Ovary (tissue), 3 donors: ENCODE data around the gene TM9SF4.

Experiments
- CTCF ChIP-seq, 3 donors: fragments of 450-650 bp in 2 of 3; fragments of 200-600 bp in 1 of 3; IDR thresholded peaks; one replicate each; pipeline versions ENCODE4 v1.5.1 to v1.8.0; 2016 to 2022; ENCODE audit warnings: antibody characterized with exemption in 3 of 3, mild to moderate bottlenecking in 1 of 3
- EP300 ChIP-seq: sonication (generic); formaldehyde crosslinking; IDR thresholded peaks from one replicate; pipeline ENCODE4 v1.6.1; 2017; ENCODE audit warnings: antibody characterized with exemption
- POLR2A ChIP-seq: fragments of 450-650 bp; IDR thresholded peaks from one replicate; pipeline ENCODE4 v1.6.1; 2017; ENCODE audit warnings: antibody characterized with exemption, mild to moderate bottlenecking, moderate library complexity
- donor health status: DM: no; HTN: no; CAD: no.

GRCh38 chr20:32070690-32071213 is 38.8 kb upstream of the TM9SF4 start:
- TF ChIP-seq POLR2A = no peak
- no peak for TF ChIP-seq CTCF (IDR thresholded peaks at IDR 0.05)
- TF ChIP-seq EP300 = no peak
